HepG2 (cell line): ENCODE measurements around the gene COQ6. TPM values are rescaled to one million over a fixed set of nuclear protein-coding genes. Genes with fewer than 3 reads are reported as not detected.

Experiments
- ARNT2 ChIP-seq: sonication (generic); formaldehyde crosslinking; IDR thresholded peaks from 2 replicates; pipeline ENCODE4 v1.8.0; 2022; ENCODE audit warnings: mild to moderate bottlenecking, low read depth, missing genetic modification reagents, moderate library complexity
- ATF1 ChIP-seq: IDR thresholded peaks from 2 replicates; pipeline ENCODE4 v1.6.1; 2016; ENCODE audit warnings: mild to moderate bottlenecking, control low read depth
- FOXO4 ChIP-seq: sonication (generic); formaldehyde crosslinking; conservative IDR thresholded peaks from 2 replicates; pipeline ENCODE4 v1.8.1; 2023; ENCODE audit warnings: missing genetic modification reagents
- GTF2F1 ChIP-seq: fragments of 150-350 bp; IDR thresholded peaks from 2 replicates; pipeline ENCODE4 v1.6.1; 2014; ENCODE audit warnings: low read length
- NCOA2 ChIP-seq: sonication (generic); formaldehyde crosslinking; IDR thresholded peaks from 2 replicates; pipeline ENCODE4 v1.8.0; 2022; ENCODE audit warnings: inconsistent platforms
- NR2F6 ChIP-seq, 2 experiments: IDR thresholded peaks; 2 replicates each; pipeline ENCODE4 v1.6.1; 2016; ENCODE audit warnings: antibody characterized with exemption in 1 of 2, mild to moderate bottlenecking in 1 of 2
- POLR2AphosphoS2 ChIP-seq: IDR thresholded peaks from 2 replicates; pipeline ENCODE4 v1.6.1; 2011; ENCODE audit warnings: low read depth, low read length, improper control_type of control experiment
- RBAK ChIP-seq: sonication (generic); formaldehyde crosslinking; IDR thresholded peaks from 2 replicates; pipeline ENCODE4 v1.5.1; 2020; ENCODE audit warnings: mild to moderate bottlenecking, missing genetic modification reagents
- ZNF253 ChIP-seq: sonication (generic); formaldehyde crosslinking; IDR thresholded peaks from 2 replicates; pipeline ENCODE4 v1.8.0; 2022; ENCODE audit warnings: mild to moderate bottlenecking, missing genetic modification reagents, borderline replicate concordance
- ZNF383 ChIP-seq: sonication (generic); formaldehyde crosslinking; IDR thresholded peaks from 2 replicates; pipeline ENCODE4 v1.4.0; 2020; ENCODE audit warnings: missing genetic modification reagents, mild to moderate bottlenecking, borderline replicate concordance
- ZNF512 ChIP-seq: sonication (generic); formaldehyde crosslinking; IDR thresholded peaks from 2 replicates; pipeline ENCODE4 v1.4.0; 2020; ENCODE audit warnings: mild to moderate bottlenecking, missing genetic modification reagents
- ZNF530 ChIP-seq: sonication (generic); formaldehyde crosslinking; IDR thresholded peaks from 2 replicates; pipeline ENCODE4 v1.5.0; 2020; ENCODE audit warnings: low read depth, mild to moderate bottlenecking, missing genetic modification reagents
- ZNF557 ChIP-seq: sonication (generic); formaldehyde crosslinking; IDR thresholded peaks from 2 replicates; pipeline ENCODE4 v1.4.0; 2020; ENCODE audit warnings: missing genetic modification reagents
- polyA plus RNA-seq, 8 experiments: library from polyadenylated mRNA; depleted of rRNA in 3 of 8; stranded (reverse) in 7 of 8; unstranded in 1 of 8; fragments of >200 nt; fragmentation: Illumina TruSeq in 4 of 8; extraction: Trizol in 4 of 8; gene quantifications; 2 replicates each; pipeline versions ENCODE4 v1.2.1 to v1.2.3, GENCODE V29; 2011 to 2016; ENCODE audit warnings: low read depth in 4 of 8, missing spikeins in 1 of 8, mixed read lengths in 1 of 8; ENCODE audit not compliant: insufficient read depth in 1 of 8
- total RNA-seq, 5 experiments: library from RNA; depleted of rRNA; stranded (reverse); fragments of >200 nt; fragmentation: Illumina TruSeq; extraction: Trizol; gene quantifications; 2 replicates each; pipeline ENCODE4 v1.2.3, GENCODE V29; 2016; ENCODE audit warnings: low read depth in 1 of 5
- TF ChIP-seq, protein P1 (sequence below): sonication (generic); formaldehyde crosslinking; IDR thresholded peaks from 2 replicates; pipeline ENCODE4 v1.5.0; 2020; ENCODE audit warnings: missing genetic modification reagents
- TF ChIP-seq, protein P2 (sequence below): sonication (generic); formaldehyde crosslinking; IDR thresholded peaks from one replicate; pipeline ENCODE4 v1.5.1; 2020; ENCODE audit warnings: mild to moderate bottlenecking, missing genetic modification reagents; ENCODE audit errors: not compliant biosample characterization
- TF ChIP-seq, protein P3 (sequence below): sonication (generic); formaldehyde crosslinking; IDR thresholded peaks from 2 replicates; pipeline ENCODE4 v1.5.0; 2020; ENCODE audit warnings: missing genetic modification reagents, mild to moderate bottlenecking, borderline replicate concordance

COQ6 gene
- total and polyA plus RNA-seq, 2 of the 13 experiments (the other 11 are each of a cell fraction or from before 2014, with no cell fraction given): 18.9 to 34.7 TPM

DNA sequence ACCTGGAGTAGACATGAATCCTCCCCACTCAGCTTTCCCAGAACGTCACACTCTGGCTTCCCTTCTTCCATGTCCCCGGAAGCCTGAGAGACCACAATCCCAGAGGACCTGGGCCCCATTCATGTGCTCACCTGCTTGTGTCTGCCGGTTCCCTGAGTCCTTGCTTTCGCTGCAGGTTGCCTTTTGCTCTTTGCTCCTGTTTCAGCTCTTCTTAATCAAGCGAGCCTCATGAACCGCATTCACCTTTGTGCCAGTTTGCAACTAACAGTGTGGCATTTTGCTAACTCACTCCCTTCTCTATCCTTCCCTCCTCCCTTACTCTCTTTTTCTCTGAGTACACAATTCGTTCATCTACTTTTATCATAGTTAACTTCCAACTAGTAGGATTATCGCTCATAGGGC lies 45.9 kb downstream of the COQ6 start (continued):
- TF ChIP-seq ZNF512 (CRISPR knock-in tag) (no peak), POLR2AphosphoS2 (no peak), ARNT2 (CRISPR knock-in tag) (no peak), ZNF253 (CRISPR knock-in tag) (no peak), ZNF383 (CRISPR knock-in tag) (no peak), ZNF530 (no peak), GTF2F1 (no peak), ZNF557 (0 out of 2 replicates have a peak, but pooled peaks have one; percentile 30), RBAK (no peak), FOXO4 (CRISPR knock-in tag) (no peak), NCOA2 (no peak), NR2F6 (IDR thresholded peaks at IDR 0.05) (peak; percentile 21; the same call in 1 of the 2 replicates), NR2F6 (CRISPR knock-in tag; IDR thresholded peaks at IDR 0.05) (peak; percentile 76), ATF1 (CRISPR knock-in tag) (no peak)
- TF ChIP-seq, protein P1, sequence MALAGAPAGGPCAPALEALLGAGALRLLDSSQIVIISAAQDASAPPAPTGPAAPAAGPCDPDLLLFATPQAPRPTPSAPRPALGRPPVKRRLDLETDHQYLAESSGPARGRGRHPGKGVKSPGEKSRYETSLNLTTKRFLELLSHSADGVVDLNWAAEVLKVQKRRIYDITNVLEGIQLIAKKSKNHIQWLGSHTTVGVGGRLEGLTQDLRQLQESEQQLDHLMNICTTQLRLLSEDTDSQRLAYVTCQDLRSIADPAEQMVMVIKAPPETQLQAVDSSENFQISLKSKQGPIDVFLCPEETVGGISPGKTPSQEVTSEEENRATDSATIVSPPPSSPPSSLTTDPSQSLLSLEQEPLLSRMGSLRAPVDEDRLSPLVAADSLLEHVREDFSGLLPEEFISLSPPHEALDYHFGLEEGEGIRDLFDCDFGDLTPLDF (CRISPR knock-in tag): no peak
- TF ChIP-seq, protein P2, sequence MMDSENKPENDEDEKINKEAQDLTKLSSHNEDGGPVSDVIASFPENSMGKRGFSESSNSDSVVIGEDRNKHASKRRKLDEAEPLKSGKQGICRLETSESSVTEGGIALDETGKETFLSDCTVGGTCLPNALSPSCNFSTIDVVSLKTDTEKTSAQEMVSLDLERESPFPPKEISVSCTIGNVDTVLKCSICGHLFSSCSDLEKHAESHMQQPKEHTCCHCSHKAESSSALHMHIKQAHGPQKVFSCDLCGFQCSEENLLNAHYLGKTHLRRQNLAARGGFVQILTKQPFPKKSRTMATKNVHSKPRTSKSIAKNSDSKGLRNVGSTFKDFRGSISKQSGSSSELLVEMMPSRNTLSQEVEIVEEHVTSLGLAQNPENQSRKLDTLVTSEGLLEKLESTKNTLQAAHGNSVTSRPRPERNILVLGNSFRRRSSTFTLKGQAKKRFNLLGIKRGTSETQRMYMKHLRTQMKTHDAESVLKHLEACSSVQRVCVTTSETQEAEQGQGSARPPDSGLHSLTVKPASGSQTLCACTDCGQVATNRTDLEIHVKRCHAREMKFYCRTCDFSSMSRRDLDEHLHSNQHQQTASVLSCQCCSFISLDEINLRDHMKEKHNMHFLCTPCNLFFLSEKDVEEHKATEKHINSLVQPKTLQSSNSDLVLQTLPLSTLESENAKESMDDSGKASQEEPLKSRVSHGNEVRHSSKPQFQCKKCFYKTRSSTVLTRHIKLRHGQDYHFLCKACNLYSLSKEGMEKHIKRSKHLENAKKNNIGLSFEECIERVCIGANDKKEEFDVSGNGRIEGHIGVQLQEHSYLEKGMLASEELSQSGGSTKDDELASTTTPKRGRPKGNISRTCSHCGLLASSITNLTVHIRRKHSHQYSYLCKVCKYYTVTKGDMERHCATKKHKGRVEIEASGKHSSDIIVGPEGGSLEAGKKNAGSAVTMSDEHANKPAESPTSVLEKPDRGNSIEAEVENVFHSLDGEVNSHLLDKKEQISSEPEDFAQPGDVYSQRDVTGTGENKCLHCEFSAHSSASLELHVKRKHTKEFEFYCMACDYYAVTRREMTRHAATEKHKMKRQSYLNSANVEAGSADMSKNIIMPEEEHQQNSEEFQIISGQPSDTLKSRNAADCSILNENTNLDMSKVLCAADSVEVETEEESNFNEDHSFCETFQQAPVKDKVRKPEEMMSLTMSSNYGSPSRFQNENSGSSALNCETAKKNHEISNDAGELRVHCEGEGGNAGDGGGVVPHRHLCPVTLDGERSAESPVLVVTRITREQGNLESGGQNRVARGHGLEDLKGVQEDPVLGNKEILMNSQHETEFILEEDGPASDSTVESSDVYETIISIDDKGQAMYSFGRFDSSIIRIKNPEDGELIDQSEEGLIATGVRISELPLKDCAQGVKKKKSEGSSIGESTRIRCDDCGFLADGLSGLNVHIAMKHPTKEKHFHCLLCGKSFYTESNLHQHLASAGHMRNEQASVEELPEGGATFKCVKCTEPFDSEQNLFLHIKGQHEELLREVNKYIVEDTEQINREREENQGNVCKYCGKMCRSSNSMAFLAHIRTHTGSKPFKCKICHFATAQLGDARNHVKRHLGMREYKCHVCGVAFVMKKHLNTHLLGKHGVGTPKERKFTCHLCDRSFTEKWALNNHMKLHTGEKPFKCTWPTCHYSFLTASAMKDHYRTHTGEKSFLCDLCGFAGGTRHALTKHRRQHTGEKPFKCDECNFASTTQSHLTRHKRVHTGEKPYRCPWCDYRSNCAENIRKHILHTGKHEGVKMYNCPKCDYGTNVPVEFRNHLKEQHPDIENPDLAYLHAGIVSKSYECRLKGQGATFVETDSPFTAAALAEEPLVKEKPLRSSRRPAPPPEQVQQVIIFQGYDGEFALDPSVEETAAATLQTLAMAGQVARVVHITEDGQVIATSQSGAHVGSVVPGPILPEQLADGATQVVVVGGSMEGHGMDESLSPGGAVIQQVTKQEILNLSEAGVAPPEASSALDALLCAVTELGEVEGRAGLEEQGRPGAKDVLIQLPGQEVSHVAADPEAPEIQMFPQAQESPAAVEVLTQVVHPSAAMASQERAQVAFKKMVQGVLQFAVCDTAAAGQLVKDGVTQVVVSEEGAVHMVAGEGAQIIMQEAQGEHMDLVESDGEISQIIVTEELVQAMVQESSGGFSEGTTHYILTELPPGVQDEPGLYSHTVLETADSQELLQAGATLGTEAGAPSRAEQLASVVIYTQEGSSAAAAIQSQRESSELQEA (CRISPR knock-in tag): no peak
- TF ChIP-seq, protein P3, sequence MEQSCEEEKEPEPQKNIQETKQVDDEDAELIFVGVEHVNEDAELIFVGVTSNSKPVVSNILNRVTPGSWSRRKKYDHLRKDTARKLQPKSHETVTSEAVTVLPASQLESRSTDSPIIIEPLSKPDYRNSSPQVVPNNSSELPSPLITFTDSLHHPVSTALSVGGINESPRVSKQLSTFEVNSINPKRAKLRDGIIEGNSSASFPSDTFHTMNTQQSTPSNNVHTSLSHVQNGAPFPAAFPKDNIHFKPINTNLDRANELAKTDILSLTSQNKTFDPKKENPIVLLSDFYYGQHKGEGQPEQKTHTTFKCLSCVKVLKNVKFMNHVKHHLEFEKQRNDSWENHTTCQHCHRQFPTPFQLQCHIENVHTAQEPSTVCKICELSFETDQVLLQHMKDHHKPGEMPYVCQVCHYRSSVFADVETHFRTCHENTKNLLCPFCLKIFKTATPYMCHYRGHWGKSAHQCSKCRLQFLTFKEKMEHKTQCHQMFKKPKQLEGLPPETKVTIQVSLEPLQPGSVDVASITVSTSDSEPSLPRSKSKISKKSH (CRISPR knock-in tag): no peak
